ENCODE results near the gene GPC6.

The GPC6 gene

DNA sequence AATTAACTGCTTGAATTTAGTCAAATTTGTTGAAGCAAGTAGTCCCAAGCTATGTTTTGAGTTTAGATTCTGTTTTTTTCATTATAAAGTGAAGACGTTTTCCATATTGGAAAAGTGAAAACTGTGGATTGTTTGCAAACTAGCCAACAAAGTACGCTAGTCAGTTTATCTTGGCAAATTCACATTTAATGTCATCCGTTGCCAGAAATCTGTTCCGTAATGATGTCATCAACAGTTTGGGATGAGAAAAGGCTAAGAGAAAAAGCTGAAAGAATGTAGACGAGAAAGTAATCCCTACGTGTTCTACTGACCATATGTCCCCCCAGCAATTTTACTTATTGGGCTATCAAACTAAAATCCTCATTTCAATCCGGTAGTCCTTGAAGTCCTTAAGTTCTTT lies 419.6 kb downstream of the GPC6 start:
- H3K27me3 Mint-ChIP-seq (ENCODE audit: low read depth) = no peaks in the 10 kb centered on the region
- H3K4me1 Mint-ChIP-seq = no peaks in the 10 kb centered on the region
- H3K36me3 Mint-ChIP-seq (ENCODE audit: low read depth) = no peaks in the 10 kb centered on the region
- TF ChIP-seq, protein P1, sequence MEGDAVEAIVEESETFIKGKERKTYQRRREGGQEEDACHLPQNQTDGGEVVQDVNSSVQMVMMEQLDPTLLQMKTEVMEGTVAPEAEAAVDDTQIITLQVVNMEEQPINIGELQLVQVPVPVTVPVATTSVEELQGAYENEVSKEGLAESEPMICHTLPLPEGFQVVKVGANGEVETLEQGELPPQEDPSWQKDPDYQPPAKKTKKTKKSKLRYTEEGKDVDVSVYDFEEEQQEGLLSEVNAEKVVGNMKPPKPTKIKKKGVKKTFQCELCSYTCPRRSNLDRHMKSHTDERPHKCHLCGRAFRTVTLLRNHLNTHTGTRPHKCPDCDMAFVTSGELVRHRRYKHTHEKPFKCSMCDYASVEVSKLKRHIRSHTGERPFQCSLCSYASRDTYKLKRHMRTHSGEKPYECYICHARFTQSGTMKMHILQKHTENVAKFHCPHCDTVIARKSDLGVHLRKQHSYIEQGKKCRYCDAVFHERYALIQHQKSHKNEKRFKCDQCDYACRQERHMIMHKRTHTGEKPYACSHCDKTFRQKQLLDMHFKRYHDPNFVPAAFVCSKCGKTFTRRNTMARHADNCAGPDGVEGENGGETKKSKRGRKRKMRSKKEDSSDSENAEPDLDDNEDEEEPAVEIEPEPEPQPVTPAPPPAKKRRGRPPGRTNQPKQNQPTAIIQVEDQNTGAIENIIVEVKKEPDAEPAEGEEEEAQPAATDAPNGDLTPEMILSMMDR (IDR thresholded peaks at IDR 0.05; ENCODE audit: unreplicated experiment in 3 of 3) = no peak
- peaks cover 2% of the 10 kb centered on the region for H3K9me3 Mint-ChIP-seq
- H3K4me3 Mint-ChIP-seq = no peak overlapping the region
- no peak overlapping the region for H3K27ac Mint-ChIP-seq

GRCh38 chr13:93649496-93649895 lies 422.9 kb downstream of the GPC6 start:
- no peaks in the 10 kb centered on the region for H3K9me3 Mint-ChIP-seq
- no peaks in the 10 kb centered on the region for H3K36me3 Mint-ChIP-seq (ENCODE audit: low read depth)
- H3K4me3 Mint-ChIP-seq = no peak overlapping the region
- TF ChIP-seq, protein P1 (IDR thresholded peaks at IDR 0.05; ENCODE audit: unreplicated experiment in 3 of 3) = no peak
- H3K27ac Mint-ChIP-seq = no peak overlapping the region
- no peaks in the 10 kb centered on the region for H3K4me1 Mint-ChIP-seq
- no peaks in the 10 kb centered on the region for H3K27me3 Mint-ChIP-seq (ENCODE audit: low read depth)

- H3K36me3 Mint-ChIP-seq (ENCODE audit: low read depth) = peaks cover 18% of the 10 kb centered on the region
- TF ChIP-seq, protein P1 (IDR thresholded peaks at IDR 0.05; ENCODE audit: unreplicated experiment in 3 of 3) = no peak
- peaks cover 8% of the 10 kb centered on the region for H3K9me3 Mint-ChIP-seq
- H3K27ac Mint-ChIP-seq = no peak overlapping the region
- H3K4me1 Mint-ChIP-seq = no peaks in the 10 kb centered on the region
- H3K4me3 Mint-ChIP-seq = no peak overlapping the region
- no peaks in the 10 kb centered on the region for H3K27me3 Mint-ChIP-seq (ENCODE audit: low read depth)
These were observed 427.2 kb downstream of the GPC6 start for GRCh38 chr13:93653776-93654175.

- Mint-ChIP-seq H3K27ac (no peak overlapping the region), H3K4me3 (no peak overlapping the region), H3K27me3 (ENCODE audit: low read depth) (no peaks in the 10 kb centered on the region), H3K36me3 (ENCODE audit: low read depth) (peaks cover 27% of the 10 kb centered on the region), H3K4me1 (no peaks in the 10 kb centered on the region), H3K9me3 (peaks cover 13% of the 10 kb centered on the region)
- TF ChIP-seq, protein P1 (IDR thresholded peaks at IDR 0.05; ENCODE audit: unreplicated experiment in 3 of 3) = no peak
These were observed 428.5 kb downstream of the GPC6 start for GRCh38 chr13:93655154-93655553.

DNA sequence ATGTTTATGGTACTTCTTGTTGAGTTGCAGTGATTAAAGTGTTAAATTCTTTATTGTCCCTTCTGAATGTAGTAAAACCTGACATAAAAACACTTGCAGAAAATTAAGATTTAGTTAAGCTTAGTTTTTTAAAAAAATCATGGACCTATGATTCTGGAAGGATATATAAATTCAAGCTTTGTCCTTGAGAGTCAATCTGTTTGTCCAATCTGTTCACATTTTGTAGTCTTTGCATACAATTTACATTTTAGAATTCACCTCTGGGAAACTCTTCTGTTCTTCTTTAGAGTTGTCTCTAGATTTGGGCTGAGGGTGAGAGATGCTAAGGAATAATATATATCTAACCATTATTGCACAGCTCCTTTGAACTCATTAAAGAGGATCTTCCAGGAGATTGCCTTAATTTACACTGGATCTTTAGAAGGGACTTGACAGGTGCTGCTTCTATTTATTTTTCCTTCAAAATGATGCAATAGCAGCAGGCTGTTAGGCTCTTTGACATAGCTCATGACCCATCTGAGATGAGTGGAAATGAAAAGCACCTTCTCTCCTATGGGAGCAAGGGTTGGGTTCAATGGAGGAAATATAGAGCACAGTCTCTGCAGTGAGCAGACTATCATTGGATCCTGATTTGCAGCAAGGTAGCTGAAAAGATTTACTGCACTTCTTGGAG lies 433.9 kb downstream of the GPC6 start:
- Mint-ChIP-seq H3K27me3 (ENCODE audit: low read depth) (no peaks in the 10 kb centered on the region), H3K4me1 (no peaks in the 10 kb centered on the region), H3K36me3 (ENCODE audit: low read depth) (peaks cover 23% of the 10 kb centered on the region), H3K27ac (no peak overlapping the region), H3K4me3 (no peak overlapping the region), H3K9me3 (peaks cover 13% of the 10 kb centered on the region)
- TF ChIP-seq, protein P1 (IDR thresholded peaks at IDR 0.05; ENCODE audit: unreplicated experiment in 3 of 3) = no peak

DNA sequence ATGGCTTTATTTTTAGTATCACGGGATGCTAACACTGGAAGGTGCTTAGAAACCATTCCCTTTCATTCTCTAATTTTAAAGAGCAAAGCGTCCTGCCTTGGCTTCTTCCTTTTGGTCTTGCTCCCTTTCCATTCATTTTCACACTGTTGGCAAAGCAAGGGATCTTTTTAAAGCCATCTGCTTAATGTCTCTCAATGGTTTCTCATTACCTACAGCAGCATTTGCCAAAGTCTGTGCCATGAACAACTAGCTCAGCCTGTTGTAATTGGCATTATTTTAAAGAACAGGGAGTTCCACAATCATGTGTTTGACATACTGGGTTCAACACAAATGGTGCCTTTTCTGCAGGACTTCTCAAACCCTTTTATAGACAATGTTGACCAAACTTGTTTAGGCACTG lies 444.3 kb downstream of the GPC6 start:
- no peak overlapping the region for H3K27ac Mint-ChIP-seq
- H3K4me1 Mint-ChIP-seq = no peaks in the 10 kb centered on the region

More for the DNA sequence above, 444.3 kb downstream of the GPC6 start:
- Mint-ChIP-seq H3K36me3 (ENCODE audit: low read depth) (no peaks in the 10 kb centered on the region), H3K9me3 (no peaks in the 10 kb centered on the region), H3K4me3 (no peak overlapping the region), H3K27me3 (ENCODE audit: low read depth) (no peaks in the 10 kb centered on the region)
- TF ChIP-seq, protein P1 (IDR thresholded peaks at IDR 0.05; ENCODE audit: unreplicated experiment in 3 of 3) = no peak
